GM12891 (cell line): Measurements from ENCODE around the gene PRMT6.

ENCODE experiments used
- PAX5 ChIP-seq: IDR thresholded peaks from 2 replicates; pipeline ENCODE4 v1.6.1; 2011; ENCODE audit warnings: low read length, moderate library complexity, mild to moderate bottlenecking; ENCODE audit not compliant: insufficient read depth, severe bottlenecking
- POLR2A ChIP-seq: IDR thresholded peaks from 2 replicates; pipeline ENCODE4 v1.6.1; 2011; ENCODE audit warnings: low read depth, low read length, control low read depth
- POLR2AphosphoS5 ChIP-seq: IDR thresholded peaks from 2 replicates; pipeline ENCODE4 v1.6.1; 2011; ENCODE audit warnings: low read depth, low read length, control low read depth
- POU2F2 ChIP-seq: IDR thresholded peaks from 2 replicates; pipeline ENCODE4 v1.6.1; 2011; ENCODE audit warnings: low read depth, mild to moderate bottlenecking, control low read depth, low read length, moderate library complexity
- TAF1 ChIP-seq: IDR thresholded peaks from 2 replicates; pipeline ENCODE4 v1.6.1; 2011; ENCODE audit warnings: low read depth, low read length, control low read depth

GRCh38 chr1:107079249-107079648 is 22.8 kb downstream of the PRMT6 start:
- TF ChIP-seq POLR2AphosphoS5 (no peak), POLR2A (no peak), POU2F2 (no peak), TAF1 (no peak), PAX5 (no peak)
